ENCODE results near the gene GLOD5. TPM values are rescaled to one million over a fixed set of nuclear protein-coding genes. Genes with fewer than 3 reads are reported as not detected.

The GLOD5 gene
- total and polyA plus RNA-seq, 2 of the 8 experiments (the other 6 are each of a cell fraction or from before 2014, with no cell fraction given), result 0.18 TPM; not detected in 1

DNA sequence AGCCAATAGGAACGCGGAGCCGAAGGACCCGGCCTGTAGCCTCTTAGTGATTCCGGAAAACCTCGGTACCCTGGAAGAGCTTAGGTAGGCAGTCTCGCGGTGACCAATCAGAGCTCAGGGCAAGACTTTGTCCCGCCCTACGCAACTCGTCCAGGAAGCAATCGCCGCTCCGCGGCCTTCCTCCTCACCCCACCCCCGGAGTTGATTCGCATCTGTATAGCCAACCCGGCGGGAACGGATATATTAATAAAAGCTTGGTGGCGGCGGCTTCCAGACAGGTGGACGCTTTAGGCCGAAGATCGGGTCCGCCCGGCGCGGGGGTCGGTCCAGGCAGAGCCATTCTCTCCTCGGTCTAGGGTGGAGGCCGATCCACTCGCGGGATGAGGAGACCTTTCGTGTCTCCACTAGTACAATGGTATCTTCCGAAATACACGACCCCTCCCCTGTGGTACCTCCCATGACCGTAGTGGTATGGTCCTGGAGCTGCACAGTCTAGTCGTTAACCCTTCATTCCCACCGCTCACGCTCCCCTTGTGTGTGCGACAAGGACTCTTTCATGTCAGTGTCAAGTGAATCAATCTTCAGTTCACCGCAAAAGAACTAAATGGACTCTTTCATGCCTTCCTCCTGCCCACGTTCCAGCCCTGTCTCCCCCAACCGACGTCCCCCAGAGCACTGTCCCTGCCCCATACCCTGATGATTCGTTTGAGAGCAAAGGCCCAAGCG, 24.2 kb upstream of the GLOD5 start (continued):
- TF ChIP-seq, protein P1, sequence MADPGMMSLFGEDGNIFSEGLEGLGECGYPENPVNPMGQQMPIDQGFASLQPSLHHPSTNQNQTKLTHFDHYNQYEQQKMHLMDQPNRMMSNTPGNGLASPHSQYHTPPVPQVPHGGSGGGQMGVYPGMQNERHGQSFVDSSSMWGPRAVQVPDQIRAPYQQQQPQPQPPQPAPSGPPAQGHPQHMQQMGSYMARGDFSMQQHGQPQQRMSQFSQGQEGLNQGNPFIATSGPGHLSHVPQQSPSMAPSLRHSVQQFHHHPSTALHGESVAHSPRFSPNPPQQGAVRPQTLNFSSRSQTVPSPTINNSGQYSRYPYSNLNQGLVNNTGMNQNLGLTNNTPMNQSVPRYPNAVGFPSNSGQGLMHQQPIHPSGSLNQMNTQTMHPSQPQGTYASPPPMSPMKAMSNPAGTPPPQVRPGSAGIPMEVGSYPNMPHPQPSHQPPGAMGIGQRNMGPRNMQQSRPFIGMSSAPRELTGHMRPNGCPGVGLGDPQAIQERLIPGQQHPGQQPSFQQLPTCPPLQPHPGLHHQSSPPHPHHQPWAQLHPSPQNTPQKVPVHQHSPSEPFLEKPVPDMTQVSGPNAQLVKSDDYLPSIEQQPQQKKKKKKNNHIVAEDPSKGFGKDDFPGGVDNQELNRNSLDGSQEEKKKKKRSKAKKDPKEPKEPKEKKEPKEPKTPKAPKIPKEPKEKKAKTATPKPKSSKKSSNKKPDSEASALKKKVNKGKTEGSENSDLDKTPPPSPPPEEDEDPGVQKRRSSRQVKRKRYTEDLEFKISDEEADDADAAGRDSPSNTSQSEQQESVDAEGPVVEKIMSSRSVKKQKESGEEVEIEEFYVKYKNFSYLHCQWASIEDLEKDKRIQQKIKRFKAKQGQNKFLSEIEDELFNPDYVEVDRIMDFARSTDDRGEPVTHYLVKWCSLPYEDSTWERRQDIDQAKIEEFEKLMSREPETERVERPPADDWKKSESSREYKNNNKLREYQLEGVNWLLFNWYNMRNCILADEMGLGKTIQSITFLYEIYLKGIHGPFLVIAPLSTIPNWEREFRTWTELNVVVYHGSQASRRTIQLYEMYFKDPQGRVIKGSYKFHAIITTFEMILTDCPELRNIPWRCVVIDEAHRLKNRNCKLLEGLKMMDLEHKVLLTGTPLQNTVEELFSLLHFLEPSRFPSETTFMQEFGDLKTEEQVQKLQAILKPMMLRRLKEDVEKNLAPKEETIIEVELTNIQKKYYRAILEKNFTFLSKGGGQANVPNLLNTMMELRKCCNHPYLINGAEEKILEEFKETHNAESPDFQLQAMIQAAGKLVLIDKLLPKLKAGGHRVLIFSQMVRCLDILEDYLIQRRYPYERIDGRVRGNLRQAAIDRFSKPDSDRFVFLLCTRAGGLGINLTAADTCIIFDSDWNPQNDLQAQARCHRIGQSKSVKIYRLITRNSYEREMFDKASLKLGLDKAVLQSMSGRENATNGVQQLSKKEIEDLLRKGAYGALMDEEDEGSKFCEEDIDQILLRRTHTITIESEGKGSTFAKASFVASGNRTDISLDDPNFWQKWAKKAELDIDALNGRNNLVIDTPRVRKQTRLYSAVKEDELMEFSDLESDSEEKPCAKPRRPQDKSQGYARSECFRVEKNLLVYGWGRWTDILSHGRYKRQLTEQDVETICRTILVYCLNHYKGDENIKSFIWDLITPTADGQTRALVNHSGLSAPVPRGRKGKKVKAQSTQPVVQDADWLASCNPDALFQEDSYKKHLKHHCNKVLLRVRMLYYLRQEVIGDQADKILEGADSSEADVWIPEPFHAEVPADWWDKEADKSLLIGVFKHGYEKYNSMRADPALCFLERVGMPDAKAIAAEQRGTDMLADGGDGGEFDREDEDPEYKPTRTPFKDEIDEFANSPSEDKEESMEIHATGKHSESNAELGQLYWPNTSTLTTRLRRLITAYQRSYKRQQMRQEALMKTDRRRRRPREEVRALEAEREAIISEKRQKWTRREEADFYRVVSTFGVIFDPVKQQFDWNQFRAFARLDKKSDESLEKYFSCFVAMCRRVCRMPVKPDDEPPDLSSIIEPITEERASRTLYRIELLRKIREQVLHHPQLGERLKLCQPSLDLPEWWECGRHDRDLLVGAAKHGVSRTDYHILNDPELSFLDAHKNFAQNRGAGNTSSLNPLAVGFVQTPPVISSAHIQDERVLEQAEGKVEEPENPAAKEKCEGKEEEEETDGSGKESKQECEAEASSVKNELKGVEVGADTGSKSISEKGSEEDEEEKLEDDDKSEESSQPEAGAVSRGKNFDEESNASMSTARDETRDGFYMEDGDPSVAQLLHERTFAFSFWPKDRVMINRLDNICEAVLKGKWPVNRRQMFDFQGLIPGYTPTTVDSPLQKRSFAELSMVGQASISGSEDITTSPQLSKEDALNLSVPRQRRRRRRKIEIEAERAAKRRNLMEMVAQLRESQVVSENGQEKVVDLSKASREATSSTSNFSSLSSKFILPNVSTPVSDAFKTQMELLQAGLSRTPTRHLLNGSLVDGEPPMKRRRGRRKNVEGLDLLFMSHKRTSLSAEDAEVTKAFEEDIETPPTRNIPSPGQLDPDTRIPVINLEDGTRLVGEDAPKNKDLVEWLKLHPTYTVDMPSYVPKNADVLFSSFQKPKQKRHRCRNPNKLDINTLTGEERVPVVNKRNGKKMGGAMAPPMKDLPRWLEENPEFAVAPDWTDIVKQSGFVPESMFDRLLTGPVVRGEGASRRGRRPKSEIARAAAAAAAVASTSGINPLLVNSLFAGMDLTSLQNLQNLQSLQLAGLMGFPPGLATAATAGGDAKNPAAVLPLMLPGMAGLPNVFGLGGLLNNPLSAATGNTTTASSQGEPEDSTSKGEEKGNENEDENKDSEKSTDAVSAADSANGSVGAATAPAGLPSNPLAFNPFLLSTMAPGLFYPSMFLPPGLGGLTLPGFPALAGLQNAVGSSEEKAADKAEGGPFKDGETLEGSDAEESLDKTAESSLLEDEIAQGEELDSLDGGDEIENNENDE (IDR thresholded peaks at IDR 0.05; ENCODE audit: insufficient replicate concordance, low read length), result no peak

Measured in H1 (cell line).